Left ventricle myocardium superior (tissue), 1 donor: ENCODE measurements around the gene CCDC3. TPM values are rescaled to one million over a fixed set of nuclear protein-coding genes. Genes with fewer than 3 reads are reported as not detected.

Experiments
- ATAC-seq: fragments of 200-7000 bp; cut with Tn5 transposase; one replicate; pipeline ENCODE4 v1.9.1; 2020; ENCODE audit warnings: mild to moderate bottlenecking, moderate library complexity
- DNase-seq: peaks from one replicate; pipeline ENCODE4 v3.0.0-alpha.2; 2020
- intact Hi-C: fragments of 100-400 bp; cut with micrococcal nuclease; formaldehyde crosslinking; loops from one replicate; pipeline ENCODE4 v1.11.0; 2022
- total RNA-seq: library from RNA; stranded (reverse); fragmentation: NEBNext Ultra II Directional; extraction: Animal tissue kit (Norgen Biotek cat#: 25700); gene quantifications from one replicate; pipeline ENCODE4 v1.2.1, GENCODE V29; 2021
- donor health status: DM: no; HTN: yes; CAD: no; lungs with severe emphysema.

Gene CCDC3
- total RNA-seq, 1 donor from 2014 or later: 2.4 TPM

DNA sequence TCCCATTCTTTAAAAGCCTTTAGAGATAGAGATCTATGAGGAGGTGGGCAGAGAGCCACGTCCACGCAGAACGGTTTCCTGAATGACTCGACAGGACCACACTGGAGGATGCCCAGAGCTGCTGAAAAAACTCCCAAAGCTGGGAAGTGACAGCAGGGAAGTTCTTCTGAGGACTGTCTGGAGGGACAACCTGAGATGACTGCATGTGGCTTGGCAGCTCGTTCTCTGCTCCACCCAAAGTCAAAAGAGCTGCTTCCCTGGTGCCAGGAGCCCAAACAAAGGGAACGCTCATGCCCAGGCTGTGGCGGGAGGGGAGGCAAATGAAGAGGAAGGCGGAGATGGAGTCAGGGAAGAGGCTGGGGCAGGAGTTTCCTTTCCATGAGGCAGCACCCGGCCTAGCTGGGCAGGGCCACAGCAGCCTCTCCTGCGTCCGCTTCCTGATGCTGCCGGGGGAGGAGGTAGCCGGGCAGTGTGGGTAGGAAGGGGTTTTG is 95.4 kb downstream of the CCDC3 start:
- no peak for ATAC-seq
- intact Hi-C loops: no loop called here
- no peak for DNase-seq

DNA sequence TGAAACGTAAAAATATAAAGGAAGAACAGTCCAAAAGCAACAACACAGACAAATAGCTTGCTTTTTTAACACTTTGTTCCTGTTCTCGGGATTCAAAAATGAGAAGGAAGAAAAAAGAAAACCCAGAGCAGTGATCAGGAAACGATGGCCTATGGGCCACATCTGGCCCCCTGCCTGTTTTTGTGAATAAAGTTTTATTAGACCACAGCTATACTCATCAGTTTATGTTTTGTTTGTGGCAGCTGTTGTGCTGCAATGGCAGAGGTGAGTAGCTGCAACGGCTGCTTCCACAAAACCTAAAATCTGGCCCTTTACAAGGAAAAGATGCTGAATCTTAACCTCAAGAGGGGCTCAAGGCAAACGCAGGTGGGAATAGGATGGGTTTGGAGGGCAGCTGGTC is 96.4 kb downstream of the CCDC3 start:
- DNase-seq (no peak), ATAC-seq (no peak)
- intact Hi-C loops: no loop called here

GRCh38 chr10:12902851-12903358 is 98.6 kb downstream of the CCDC3 start:
- ATAC-seq (no peak), DNase-seq (no peak)
- intact Hi-C loops: no loop called here

GRCh38 chr10:12902135-12902572 is 99.4 kb downstream of the CCDC3 start:
- intact Hi-C loops: no loop called here
- no peak for ATAC-seq
- DNase-seq: no peak

GRCh38 chr10:12899546-12899945 is 102.0 kb downstream of the CCDC3 start:
- no peak for DNase-seq
- intact Hi-C loops: no loop called here
- no peak for ATAC-seq

- DNase-seq (no peak), ATAC-seq (no peak)
- intact Hi-C loops: no loop called here
Observed at GRCh38 chr10:12898271-12898670, 103.2 kb downstream of the CCDC3 start.

- ATAC-seq (no peak), DNase-seq (no peak)
- intact Hi-C loops: no loop called here
Observed at GRCh38 chr10:12897278-12897677, 104.2 kb downstream of the CCDC3 start.

- intact Hi-C loops: no loop called here
- DNase-seq (no peak), ATAC-seq (no peak)
Observed at GRCh38 chr10:12896251-12896650, 105.3 kb downstream of the CCDC3 start.

- no peak for ATAC-seq
- no peak for DNase-seq
- intact Hi-C loops: no loop called here
Observed at GRCh38 chr10:12892924-12893323, 108.6 kb downstream of the CCDC3 start.

- intact Hi-C loops: no loop called here
- ATAC-seq: no peak
- no peak for DNase-seq
Observed at GRCh38 chr10:12890958-12891357, 110.6 kb downstream of the CCDC3 start.

- no peak for ATAC-seq
- intact Hi-C loops: no loop called here
- DNase-seq: no peak
Observed at GRCh38 chr10:12888470-12888869, 113.0 kb downstream of the CCDC3 start.

- DNase-seq (no peak), ATAC-seq (no peak)
- intact Hi-C loops: no loop called here
Observed at GRCh38 chr10:12887780-12888179, 113.7 kb downstream of the CCDC3 start.

- intact Hi-C loops: no loop called here
- ATAC-seq: no peak
- no peak for DNase-seq
Observed at GRCh38 chr10:12884851-12885250, 116.7 kb downstream of the CCDC3 start.

DNA sequence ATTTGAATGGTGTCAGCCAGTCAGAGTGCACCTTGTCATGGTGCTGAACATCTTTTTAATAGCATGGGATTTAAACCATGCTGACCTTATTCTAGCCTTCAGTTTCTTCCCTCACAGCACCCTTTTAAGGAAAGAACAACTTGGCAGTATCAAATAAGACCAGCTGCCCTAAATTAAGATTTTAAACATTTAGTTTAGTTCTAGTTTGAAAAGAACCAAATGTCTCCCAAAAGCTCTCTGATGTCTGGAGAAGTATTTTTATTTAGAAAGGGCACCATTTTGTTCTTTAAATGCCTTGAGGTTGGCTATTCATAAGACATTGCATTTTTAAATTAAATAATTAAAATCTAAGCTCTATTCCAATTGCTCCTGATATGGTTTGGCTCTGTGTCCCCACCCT is 121.1 kb downstream of the CCDC3 start:
- ATAC-seq: no peak

GRCh38 chr10:12877150-12877549 is 124.4 kb downstream of the CCDC3 start:
- ATAC-seq: no peak
- intact Hi-C loops: no loop called here
- DNase-seq: no peak

More for the DNA sequence above, 121.1 kb downstream of the CCDC3 start:
- no peak for DNase-seq
- intact Hi-C loops: no loop called here

DNA sequence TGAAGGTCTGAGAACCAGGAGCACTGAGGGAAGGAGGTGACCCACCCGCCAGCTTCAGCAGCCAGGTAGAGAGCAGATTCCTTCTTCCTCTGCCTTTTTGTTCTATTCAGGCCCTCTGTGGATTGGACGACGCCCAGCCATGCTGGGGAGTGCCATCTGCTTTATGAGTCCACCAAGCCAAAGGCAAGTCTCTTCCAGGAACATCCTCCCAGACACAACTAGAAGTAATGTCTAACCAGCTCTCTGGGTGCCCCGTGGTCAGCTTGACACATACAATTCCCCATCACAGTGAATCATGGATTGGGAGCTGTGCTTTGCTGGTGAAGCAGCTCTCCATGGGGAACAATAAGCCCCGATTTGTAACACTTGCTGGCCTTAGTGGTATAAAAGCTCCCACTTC is 125.2 kb downstream of the CCDC3 start:
- intact Hi-C loops: no loop called here
- no peak for DNase-seq
- ATAC-seq: no peak

- DNase-seq (no peak), ATAC-seq (no peak)
- intact Hi-C loops: no loop called here
Observed at GRCh38 chr10:12875100-12875499, 126.4 kb downstream of the CCDC3 start.

DNA sequence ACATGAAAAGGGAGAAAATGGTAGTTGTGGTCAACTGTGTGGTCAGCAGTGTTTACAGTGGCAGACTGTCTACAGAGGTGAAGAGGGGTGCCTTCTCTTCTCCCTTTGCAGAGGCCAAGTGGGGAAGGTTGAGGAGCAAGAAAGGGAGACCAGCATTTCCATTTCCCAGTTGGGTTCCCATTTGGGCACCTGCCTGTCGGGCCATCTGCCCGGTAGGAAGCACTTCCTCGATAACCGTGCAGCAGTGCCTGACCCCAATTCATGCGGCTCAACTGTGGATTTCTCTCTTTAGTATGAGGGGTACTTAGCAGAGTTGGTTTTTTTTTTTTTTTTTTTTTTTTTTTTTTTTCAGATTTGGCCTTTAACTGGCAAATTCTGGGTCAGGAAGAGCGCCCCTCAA is 127.0 kb downstream of the CCDC3 start:
- DNase-seq: no peak
- ATAC-seq: no peak
- intact Hi-C loops: no loop called here

DNA sequence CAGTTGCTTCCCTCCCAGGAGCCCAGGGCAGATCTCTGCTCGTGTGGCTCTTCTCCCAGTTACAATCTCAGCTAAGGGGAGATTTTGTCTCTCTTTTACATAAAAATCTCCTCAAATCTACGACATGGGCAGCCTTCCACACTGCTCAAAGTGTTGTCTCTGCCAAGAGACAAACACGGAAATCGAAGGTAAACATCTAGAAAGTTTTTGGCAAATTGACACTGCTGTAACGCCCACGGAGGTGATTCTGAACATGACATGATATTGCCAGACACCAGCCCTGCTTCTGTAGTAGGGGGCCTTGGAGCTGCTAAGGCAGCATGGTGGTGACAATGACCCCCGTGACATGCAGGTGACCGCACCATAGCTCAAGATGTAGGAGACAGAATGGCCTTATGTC is 128.3 kb downstream of the CCDC3 start:
- DNase-seq (no peak), ATAC-seq (no peak)
- intact Hi-C loops: no loop called here

DNA sequence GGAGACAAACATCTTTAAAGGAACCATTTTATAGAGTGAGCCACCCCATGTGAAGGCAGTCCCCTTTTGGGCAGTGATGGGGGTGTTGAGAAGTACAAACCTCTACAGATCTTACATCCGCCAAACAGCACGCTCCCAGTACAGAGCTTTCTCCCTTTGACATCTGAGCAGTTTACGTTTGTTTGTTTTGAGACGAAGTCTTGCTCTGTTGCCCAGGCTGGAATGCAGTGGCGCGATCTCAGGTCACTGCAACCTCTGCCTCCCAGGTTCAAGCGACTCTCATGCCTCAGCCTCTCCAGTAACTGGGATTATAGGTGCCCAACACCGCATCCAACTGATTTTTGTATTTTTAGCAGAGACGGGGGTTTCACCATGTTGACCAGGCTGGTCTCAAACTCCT is 128.9 kb downstream of the CCDC3 start:
- DNase-seq (no peak), ATAC-seq (no peak)
- intact Hi-C loops: no loop called here

- ATAC-seq (no peak), DNase-seq (no peak)
- intact Hi-C loops: no loop called here
Observed at GRCh38 chr10:12869427-12869826, 132.1 kb downstream of the CCDC3 start.

DNA sequence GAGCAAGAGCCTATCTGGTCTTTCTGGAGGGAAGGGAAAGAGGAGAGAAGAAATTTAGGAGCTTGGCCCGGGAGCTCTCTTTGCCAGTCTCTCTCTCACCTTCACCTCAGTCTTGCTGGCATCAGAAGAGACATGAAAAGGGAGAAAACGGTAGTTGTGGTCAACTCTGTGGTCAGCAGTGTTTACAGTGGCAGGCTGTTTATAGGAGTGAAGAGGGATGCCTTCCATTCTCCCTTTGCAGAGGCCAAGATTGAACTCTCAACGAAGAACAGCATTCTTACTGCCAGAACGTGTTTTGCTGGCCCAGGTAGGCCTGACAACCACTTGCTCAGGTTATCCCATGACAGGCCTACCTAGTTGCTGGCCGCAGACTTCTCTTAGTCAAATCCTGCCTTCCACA is 133.3 kb downstream of the CCDC3 start:
- ATAC-seq (no peak), DNase-seq (no peak)
- intact Hi-C loops: no loop called here
